Stimulated activated CD4-positive, alpha-beta T cell treated with anti-CD3 and anti-CD28 coated beads, Interleukin-15, amount 100 ng/mL, for 24 hours (primary cell): ENCODE data around the gene TSHZ2.
"Not testable (repeated sequence)": the region's sequence is repeated elsewhere in the genome, so short reads cannot be mapped to it uniquely, and the experiment has no call there.

Source experiments
- DNase-seq: peaks from one replicate; pipeline ENCODE4 v3.0.0-alpha.2; 2020

Gene TSHZ2

DNA sequence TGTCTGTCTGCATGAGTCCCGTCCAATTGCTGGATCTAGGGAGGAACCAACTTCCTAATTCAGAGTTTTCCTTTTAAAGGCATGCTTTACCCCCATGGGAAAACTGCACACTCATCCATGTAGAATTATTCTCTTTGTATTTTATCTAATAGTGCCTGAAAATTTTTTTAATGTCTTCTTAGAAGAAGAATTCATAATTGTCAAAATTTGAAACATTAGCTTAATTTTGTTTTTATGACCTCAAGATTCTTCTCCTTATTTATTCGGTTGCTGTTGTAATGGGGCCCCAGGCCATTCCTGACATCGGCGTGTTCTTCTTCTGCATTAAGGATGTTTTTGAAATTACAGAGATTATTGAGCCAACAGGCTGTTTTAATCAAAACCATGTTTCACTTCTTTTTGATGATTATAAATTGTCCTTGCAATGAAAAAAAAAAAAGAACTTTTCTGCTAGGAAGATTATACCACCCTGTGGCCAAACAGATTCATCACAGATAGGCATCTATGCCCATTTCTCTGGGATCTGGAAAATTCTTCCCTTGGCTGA, 521.2 kb downstream of the TSHZ2 start:
- no peak for DNase-seq

DNA sequence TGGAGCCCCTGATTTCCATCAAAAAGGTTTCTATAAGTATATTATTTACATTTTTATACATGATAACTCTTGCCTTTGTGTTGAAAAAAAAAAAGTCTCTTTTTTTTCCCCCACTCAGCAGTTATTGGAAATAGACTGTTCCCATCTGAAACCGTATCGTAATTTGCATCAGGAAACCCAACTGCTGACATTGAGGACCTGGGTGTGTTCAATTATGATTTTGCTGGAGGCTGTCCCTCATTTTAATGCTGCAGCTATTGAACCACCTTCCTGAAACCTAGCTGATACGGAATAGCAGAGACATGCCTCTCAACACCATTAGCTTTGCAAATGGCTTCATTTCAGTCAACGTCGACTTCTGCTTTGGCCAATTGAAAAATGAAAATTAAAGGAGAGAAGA, 522.6 kb downstream of the TSHZ2 start:
- DNase-seq, result no peak

DNA sequence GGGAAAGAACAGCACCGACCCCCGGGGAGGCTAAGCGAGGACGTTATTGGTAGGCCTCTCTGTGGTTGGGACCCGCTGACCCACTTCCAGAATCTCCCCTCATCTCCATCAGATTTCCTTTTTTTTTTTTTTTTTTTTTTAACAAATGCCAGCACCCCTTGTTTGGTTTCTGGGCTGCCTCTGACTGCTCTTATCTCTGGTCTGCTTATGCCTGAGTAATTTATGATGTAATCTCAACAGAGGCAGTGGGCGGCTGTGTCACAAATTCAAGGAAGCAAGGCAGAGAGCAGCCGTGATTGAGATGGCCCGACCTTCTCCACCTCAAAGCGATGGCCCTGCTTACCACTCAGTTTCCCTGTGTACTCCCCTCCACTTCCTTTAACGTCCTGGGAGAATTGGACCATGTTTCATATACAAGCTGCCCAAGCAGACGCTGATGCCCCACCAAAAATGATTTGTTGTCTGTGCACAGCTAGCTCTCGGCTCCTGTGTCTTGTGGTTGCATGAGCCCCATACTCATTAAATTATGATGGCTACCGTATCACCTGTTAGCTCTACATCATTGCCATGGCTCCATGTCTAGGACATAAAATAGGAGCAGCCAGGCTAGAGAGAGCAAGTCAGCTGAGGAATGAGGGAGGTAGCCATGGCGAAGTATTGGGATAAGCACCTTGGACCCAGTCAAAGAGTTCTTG, 523.4 kb downstream of the TSHZ2 start:
- no peak for DNase-seq

DNA sequence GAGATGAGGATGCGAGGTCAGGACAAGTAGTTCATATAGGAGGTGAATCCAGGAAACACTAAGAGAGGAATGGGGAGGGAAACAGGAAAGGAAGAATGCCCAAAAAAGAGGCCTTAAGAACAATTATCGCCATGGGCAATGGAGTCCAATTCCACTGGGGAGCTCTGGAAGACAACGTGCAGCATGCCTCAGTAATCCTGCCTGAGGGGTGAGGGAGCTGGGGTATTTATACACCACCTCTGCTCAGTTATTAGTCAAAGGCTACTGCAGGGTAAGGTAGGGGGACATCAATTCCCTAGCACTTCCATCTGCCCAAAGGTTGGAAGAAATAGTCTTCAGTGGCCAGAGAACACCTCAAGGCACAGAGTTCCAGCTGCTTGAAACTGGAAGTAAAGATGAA, 525.1 kb downstream of the TSHZ2 start:
- DNase-seq, result no peak

DNA sequence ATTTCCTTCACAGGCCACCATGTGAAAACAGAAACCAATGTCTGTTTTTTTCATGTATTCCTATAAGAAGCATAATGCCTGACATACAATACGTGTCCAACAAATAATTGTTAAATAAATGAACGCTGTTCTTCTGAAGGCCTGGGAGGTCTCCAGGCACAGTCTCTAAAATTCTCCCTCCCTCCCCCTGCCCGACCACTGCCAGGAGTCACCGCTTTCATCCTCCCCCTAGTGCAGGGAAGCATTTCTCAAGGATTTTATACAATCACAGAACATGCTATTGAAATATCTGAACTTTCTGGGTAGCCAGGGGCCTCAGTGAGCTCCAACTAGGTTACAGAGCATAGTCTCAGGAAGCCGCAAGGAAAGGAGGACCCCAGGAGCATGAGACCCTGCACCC, 526.2 kb downstream of the TSHZ2 start:
- no peak for DNase-seq

DNA sequence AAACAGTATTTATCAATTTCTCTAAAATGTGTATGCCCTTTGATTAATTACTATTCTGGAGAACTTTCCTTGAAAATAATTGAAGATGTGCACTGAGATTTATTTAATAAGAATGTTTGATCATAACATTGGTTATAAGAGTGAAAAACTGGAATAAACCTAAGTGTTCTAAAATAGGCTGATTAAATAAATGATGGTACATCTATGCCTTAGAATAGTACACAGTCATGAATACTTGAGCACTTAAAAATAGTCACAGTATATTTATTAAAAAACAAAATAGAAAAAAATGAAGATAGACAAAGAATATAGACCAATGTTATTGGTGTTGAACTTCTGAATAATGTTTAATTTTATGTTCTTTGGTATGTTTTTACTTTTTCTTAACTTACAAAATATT, 528.5 kb downstream of the TSHZ2 start:
- DNase-seq, result no peak

DNA sequence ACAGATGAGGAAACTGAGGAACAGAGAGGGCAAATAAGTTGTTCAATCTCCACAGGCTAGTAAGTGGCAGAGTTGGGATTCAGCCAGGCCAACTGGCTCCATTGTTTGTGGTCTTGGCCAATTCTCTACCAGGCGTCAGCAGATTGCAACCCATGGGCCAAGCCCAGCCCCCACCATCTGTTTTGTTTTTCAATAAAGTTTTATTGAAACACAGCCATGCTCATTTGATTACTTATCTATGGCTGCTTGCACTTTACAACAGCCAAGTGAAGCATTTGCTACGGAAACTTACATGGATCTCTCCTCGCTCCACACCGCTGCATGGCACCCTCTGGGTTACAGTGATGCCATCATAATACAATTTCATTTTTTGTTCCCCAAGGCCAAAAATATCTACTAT, 530.7 kb downstream of the TSHZ2 start:
- no peak for DNase-seq

DNA sequence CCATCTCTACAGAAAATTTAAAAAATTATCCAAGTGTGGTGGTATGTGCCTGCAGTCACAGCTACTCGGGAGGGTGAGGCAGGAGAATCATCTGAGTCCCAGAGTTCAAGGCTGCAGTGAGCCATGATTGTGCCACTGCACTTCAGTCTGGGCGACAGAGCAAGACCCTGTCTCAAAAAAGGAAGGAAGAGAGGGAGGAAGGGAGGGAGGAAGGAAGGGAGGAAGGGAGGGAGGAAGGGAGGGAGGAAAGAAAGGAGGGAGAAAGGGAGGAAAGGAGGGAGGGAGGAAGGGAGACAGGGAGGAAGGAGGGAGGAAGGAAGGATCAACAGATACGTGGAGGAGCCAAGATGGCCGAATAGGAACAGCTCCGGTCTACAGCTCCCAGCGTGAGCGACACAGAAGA, 531.4 kb downstream of the TSHZ2 start:
- no peak for DNase-seq

DNA sequence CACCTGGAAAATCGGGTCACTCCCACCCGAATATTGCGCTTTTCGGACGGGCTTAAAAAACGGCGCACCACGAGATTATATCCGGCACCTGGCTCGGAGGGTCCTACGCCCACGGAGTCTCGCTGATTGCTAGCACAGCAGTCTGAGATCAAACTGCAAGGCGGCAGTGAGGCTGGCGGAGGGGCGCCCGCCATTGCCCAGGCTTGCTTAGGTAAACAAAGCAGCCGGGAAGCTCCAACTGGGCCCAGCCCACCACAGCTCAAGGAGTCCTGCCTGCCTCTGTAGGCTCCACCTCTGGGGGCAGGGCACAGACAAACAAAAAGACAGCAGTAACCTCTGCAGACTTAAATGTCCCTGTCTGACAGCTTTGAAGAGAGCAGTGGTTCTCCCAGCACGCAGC, 531.9 kb downstream of the TSHZ2 start:
- DNase-seq, result not testable (repeated sequence)

DNA sequence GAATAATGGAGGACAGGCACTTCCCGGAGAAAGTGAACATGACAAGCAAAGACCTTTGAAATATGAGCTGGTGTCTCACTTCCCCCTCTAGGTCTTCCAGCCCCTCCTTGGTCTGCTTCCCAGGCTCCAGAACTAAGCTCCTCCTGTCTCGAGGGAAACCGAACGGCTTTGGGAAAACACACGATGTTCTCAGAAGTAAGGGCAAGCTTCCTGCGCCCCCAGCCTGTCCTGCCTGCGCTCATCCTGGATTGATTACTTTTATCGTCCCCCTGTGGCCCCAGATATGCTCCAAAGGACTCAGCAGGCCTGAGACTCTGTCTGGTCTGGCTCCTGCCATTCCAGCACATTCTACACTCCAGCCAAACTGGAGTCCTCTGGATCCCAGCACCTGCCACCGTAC, 538.1 kb downstream of the TSHZ2 start:
- no peak for DNase-seq

DNA sequence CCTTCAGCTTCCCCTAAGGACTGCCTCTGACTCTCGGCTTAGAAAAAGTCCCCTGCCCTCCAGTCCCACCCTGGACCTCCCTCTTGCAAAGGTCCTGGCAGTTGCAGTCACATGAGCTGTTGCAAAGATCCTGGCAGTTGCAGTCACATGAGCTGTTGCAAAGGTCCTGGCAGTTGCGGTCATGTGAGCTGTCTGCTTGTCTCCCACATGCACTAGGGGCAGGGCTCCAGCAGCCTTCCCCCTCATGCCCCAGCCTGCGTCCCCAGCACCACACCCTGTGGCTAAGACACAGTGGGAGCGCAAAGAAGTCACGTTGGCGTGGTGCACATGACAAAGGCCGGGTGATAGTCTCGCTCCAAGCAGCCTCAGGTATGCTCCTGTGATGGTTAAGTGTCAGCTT, 538.5 kb downstream of the TSHZ2 start:
- DNase-seq, result no peak

DNA sequence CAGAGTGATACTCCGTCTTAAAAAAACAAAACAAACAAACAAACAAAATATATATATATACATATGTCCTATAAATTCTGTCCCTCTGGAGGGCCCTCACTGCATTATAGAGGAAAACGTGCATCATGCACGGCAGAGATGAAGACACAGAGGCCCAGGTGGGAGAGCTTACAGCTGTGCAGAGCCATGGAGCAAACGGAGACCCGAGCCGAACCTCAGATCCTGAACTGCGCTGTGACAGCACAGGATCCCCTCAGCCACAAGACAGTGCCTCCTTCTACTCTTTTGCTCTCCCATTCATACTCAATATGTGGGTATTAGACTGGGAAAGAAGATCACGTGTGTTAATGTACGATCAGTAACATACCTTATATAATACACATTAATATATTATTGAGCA, 539.9 kb downstream of the TSHZ2 start:
- no peak for DNase-seq

DNA sequence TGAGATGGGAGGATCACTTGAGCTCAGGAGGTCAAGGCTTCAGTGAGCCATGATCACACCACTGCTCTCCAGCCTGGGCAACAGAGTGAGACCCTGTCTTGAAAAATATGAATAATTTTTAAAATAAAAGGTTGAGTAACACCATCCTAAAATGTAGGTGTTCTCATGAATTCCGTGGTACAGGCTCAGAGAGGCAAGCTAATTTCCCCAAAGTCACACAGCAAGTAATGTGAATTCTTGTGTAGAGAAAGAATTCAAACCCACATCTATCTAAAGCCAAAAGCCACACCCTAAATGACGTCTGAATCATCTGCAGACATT, 541.0 kb downstream of the TSHZ2 start:
- DNase-seq, result no peak

DNA sequence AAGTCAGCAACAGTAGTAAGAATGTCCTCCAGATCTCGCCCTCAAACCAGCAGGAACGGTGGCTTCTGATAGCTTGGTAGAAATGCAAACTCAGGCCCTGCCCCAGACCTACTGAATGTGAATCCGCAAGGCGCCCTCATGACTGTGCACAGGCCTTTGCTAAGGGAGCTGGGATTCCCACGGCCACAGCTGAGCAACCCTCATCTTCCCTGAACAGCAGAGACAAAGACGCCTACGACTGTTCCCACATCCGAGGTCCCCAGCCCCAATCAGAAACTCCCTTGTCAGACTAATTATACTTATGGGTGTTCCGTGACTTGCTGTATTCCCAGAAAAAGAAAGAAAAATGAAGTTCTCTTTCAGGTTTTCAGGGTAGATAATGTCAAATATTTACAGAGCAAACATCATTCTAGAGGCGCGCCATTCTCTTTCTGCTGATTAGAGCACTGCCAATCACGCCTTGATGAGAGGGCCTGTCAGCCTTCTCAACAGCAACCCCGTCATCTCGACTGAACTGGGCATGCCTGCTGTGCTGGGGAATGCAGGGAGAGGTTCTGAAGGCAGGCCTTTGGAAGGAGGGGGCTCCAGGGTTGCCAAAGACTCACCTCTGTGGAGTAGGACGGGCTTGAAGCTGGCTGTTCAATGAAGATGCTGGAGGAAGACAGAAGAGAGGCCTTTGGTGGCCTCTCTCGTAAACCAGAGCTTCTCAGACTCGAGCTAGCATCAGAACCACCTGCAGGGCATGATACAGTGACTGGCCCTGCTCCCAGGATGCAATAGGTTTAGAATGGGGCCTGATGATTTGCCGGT, 541.5 kb downstream of the TSHZ2 start:
- DNase-seq, result no peak

DNA sequence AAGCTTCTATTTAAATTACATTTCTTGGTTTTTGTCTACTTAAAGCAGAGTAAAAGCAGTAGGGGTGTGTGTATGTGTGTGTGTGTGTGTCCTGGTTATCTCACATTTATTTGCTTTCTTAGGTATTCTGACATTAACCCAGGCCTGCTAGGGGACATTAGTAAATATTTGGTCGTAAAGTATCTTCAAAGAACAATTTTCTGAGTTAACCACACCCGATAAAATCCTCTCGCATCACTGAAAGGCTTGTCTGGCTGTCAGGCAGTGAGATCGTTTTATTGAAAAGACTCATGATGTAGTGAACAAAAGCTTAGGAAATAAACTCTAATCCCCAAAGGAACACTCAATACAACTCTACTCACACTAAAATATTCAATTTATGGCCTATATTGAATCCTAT, 543.6 kb downstream of the TSHZ2 start:
- DNase-seq, result no peak

DNA sequence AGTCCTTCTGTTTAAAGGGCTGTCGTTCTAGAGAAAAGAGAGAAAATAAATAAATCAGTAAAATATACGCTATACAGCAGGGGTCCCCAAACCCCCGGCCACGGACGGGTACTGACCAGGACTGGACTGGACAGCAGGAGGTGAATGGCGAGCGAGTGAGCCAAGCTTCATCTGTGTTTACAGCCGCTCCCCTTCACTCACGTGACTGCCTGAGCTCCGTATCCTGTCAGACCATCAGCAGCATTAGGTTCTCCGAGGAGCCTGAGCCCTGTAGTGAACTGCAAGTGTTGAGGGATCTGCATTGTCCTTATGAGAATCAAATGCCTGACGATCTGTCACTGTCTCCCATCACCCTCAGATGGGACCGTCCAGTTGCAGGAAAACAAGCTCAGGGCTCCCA, 545.0 kb downstream of the TSHZ2 start:
- DNase-seq, result no peak

DNA sequence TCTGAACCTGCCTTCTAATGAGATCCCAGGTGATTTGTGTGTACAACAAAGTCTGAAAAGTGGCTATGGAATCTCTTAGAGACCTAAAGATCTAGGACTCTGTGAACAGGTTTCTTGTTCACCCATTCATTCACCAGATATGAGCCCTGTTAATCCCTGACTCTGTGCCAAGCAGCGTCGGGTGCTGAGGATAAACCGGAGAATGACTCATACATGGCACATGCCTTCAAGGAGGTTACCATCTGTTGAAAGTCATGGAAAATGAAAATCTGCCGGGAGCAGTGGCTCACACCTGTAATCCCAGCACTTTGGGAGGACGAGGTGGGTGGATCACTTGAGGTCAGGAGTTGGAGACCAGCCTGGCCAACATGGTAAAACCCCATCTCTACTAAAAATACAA, 549.3 kb downstream of the TSHZ2 start:
- not testable (repeated sequence) for DNase-seq

DNA sequence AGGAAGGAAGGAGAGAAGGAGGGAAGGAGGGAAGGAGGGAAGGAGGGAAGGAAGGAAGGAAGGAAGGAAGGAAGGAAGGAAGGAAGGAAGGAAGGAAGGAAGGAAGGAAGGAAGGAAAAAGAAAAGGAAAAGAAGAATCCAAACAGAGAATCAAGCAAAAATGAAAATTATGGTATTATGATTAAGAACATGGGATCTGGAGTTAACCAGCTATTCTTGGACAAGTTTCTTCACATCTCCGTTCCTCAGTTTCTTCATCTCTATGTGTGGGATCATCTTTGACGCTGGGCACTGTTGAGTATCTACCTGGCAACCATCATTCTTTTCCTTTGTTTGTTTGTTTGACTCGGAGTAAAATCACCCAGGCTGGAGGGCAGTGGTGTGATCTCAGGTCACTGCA, 549.9 kb downstream of the TSHZ2 start:
- no peak for DNase-seq

DNA sequence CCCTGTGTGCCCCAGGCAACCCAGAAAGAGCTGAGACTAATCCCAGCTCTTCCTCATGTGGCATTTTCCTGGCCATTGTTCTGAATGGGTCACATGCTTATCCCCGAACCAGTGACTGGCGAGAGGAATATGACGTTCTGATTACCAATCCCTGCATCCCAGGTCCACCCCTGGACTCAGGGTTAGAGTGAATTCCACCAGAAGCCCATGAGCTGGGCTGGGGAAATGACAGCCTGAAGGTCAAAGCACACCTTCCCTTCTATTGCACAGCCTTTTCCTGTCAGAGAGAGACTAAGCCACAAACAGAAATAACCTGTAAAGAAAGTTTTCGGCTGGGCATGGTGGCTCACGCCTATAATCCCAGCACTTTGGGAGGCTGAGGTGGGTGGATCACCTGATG, 550.5 kb downstream of the TSHZ2 start:
- DNase-seq, result no peak

DNA sequence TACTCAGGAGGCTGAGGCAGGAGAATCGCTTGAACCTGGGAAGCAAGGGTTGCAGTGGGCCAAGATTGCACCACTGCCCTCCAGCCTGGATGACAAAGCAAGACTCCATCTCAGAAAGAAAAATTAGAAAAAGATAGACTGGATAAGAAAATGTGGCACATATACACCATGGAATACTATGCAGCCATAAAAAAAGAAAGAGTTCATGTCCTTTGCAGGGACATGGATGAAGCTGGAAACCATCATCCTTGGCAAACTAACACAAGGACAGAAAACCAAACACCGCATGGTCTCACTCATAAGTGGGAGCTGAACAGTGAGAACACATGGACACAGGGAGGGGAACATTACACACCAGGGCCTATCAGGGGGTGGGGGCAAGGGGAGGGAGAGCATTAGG, 551.5 kb downstream of the TSHZ2 start:
- not testable (repeated sequence) for DNase-seq

DNA sequence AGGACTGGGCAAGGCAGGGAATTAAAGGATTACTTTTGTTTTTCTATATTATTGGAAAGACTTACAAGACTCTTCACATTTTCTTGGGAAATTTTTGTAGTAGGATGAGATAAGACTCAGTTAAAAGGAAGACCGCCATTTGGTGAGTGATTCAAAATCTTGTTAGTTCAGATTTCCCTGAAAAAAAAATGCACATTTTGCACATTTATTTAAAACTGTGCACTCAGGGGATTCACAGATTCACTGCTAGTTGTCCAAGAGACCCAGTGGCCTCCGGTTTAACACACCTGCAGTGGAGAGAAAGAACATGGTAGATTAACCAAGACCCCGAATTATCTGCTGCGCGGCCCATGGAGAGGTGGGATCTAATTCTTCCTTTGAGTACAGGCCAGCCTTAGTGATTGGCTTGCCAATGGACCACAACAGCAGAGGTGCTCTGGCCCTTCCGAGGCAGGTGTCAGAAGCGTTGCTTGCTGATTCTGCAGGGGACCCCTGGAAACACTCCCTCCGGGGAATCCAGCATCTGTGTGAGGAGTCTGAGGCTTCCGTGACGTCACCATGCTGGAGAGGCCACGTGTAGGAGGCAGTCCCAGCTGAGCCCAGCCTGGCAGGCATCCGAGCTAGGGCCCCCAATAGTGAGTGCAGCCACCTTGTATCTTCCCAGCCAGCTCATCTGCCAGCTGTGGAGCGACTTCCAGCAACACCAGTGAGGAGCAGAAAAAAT, 552.6 kb downstream of the TSHZ2 start:
- no peak for DNase-seq

DNA sequence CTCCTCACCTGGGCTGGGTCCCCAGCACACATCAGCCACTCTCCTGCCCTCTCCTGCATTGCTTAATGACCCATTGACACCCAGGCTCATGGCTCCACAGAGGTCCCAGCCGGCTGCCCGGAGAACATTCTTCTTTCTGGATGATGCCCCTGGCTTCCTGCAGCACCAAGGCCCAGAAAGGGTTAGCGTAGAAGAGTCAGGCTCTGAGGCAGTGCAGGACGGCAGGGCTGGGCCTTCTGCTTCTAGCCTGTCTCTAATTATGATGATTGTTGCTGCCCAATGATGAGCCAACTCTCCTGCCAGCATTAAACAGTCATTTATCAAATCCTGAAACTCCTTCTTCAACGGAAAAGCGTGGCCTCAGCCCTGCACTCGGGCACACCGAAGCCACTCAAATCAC, 555.0 kb downstream of the TSHZ2 start:
- DNase-seq, result no peak

DNA sequence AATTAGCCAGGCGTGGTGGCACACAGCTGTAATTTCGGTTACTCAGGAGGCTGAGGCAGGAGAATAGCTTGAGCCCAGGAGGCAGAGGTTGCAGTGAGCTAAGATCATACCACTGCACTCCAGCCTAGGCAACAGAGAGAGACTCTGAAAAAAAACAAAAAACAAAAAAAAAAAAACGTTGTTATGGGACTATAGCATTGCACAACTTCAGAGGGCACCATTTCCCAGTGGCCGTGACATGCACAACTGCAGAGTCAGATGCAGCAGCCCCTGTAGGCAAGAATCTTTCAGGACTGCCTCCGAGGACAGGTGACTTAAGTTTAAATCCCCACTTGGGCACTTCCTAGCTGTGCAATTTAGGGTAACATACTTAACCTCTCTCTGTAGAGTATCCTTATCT, 557.5 kb downstream of the TSHZ2 start:
- DNase-seq, result no peak

DNA sequence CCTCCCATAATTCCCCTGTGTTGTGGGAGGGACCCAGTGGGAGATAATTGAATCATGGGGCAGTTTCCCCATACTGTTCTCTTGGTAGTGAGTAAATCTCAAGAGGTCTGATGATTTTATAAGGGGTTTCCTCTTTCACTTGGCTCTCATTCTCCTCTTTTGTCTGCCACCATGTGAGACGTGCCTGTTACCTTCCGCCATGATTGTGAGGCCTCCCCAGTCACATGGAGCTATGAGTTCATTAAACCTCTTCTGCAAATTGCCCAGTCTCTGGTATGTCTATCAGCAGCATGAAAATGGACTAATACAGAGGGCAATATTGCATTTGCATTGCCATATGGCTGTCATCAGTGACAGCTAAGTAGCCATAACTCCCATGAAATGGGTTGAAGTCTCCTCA, 558.3 kb downstream of the TSHZ2 start:
- DNase-seq, result no peak
